SK-N-SH treated with all-trans-retinoic acid at 6 μM for 48 hours (cell line): ENCODE measurements around the gene ZNF274.

Experiments used
- ATAC-seq: fragments of 200-7000 bp; cut with Tn5 transposase; 3 replicates; pipeline ENCODE4 v1.9.1; 2020; ENCODE audit warnings: mild to moderate bottlenecking, moderate library complexity
- ARNTL ChIP-seq: fragments of 450-650 bp; formaldehyde crosslinking; IDR thresholded peaks from 2 replicates; pipeline ENCODE4 v1.5.0; 2020; ENCODE audit warnings: low read depth, mild to moderate bottlenecking, moderate library complexity, borderline replicate concordance
- BACH2 ChIP-seq: fragments of 250-450 bp; sonication (Bioruptor Pico); IDR thresholded peaks from 2 replicates; pipeline ENCODE4 v1.9.0; 2021; ENCODE audit warnings: mild to moderate bottlenecking, borderline replicate concordance
- CREB5 ChIP-seq: fragments of 250-450 bp; sonication (Bioruptor Pico); IDR thresholded peaks from 2 replicates; pipeline ENCODE4 v1.5.1; 2020; ENCODE audit warnings: low read depth, mild to moderate bottlenecking, moderate library complexity
- CSDC2 ChIP-seq: fragments of 250-450 bp; sonication (Bioruptor Pico); IDR thresholded peaks from 2 replicates; pipeline ENCODE4 v1.5.0; 2020; ENCODE audit warnings: mild to moderate bottlenecking, moderate library complexity
- CSRNP3 ChIP-seq: fragments of 250-450 bp; sonication (Bioruptor Pico); IDR thresholded peaks from 2 replicates; pipeline ENCODE4 v1.5.1; 2021; ENCODE audit warnings: mild to moderate bottlenecking, moderate library complexity
- ESRRG ChIP-seq: fragments of 250-450 bp; sonication (Bioruptor Pico); IDR thresholded peaks from 2 replicates; pipeline ENCODE4 v1.6.1; 2021; ENCODE audit warnings: mild to moderate bottlenecking
- ISL1 ChIP-seq: fragments of 250-450 bp; sonication (Bioruptor Pico); IDR thresholded peaks from 2 replicates; pipeline ENCODE4 v2.1.2; 2022; ENCODE audit warnings: mild to moderate bottlenecking, moderate library complexity
- OSR1 ChIP-seq: fragments of 250-450 bp; sonication (Bioruptor Pico); IDR thresholded peaks from 2 replicates; pipeline ENCODE4 v1.8.0; 2022; ENCODE audit warnings: moderate library complexity, mild to moderate bottlenecking, inconsistent platforms
- PATZ1 ChIP-seq: fragments of 250-450 bp; sonication (Bioruptor Pico); IDR thresholded peaks from 2 replicates; pipeline ENCODE4 v1.8.0; 2020; ENCODE audit warnings: mild to moderate bottlenecking, moderate library complexity, borderline replicate concordance
- TSHZ2 ChIP-seq: fragments of 250-450 bp; sonication (Bioruptor Pico); IDR thresholded peaks from 2 replicates; pipeline ENCODE4 v1.5.0; 2020; ENCODE audit warnings: mild to moderate bottlenecking, moderate library complexity
- ZFP3 ChIP-seq: fragments of 250-450 bp; sonication (Bioruptor Pico); IDR thresholded peaks from 2 replicates; pipeline ENCODE4 v1.5.0; 2020; ENCODE audit warnings: mild to moderate bottlenecking, moderate library complexity
- ZNF70 ChIP-seq: fragments of 450-650 bp; formaldehyde crosslinking; IDR thresholded peaks from 2 replicates; pipeline ENCODE4 v1.5.0; 2020; ENCODE audit warnings: mild to moderate bottlenecking, moderate library complexity
- ZNF8 ChIP-seq: fragments of 450-650 bp; formaldehyde crosslinking; IDR thresholded peaks from 2 replicates; pipeline ENCODE4 v1.5.0; 2020; ENCODE audit warnings: mild to moderate bottlenecking, moderate library complexity

The ZNF274 gene

GRCh38 chr19:58261968-58262921 is 79.4 kb downstream of the ZNF274 start:
- ATAC-seq: no peak
- TF ChIP-seq TSHZ2 (CRISPR knock-in tag): no peak

GRCh38 chr19:58262922-58263296 is 80.0 kb downstream of the ZNF274 start:
- ATAC-seq: no peak
- TF ChIP-seq PATZ1: no peak
- TF ChIP-seq BACH2 (CRISPR knock-in tag): no peak
- no peak for TF ChIP-seq ZFP3 (CRISPR knock-in tag)
- TF ChIP-seq ISL1 (CRISPR knock-in tag): no peak
- TF ChIP-seq CSRNP3 (CRISPR knock-in tag): no peak
- no peak for TF ChIP-seq CSDC2
- no peak for TF ChIP-seq CREB5 (CRISPR knock-in tag)
- TF ChIP-seq ZNF70 (CRISPR knock-in tag): no peak
- no peak for TF ChIP-seq OSR1 (CRISPR knock-in tag)
- no peak for TF ChIP-seq ARNTL (CRISPR knock-in tag)
- no peak for TF ChIP-seq ZNF8 (CRISPR knock-in tag)
- no peak for TF ChIP-seq ESRRG (CRISPR knock-in tag)
